Transverse colon (tissue), 4 donors: Measurements from ENCODE around the gene TACC2.

Experiments
- CTCF ChIP-seq, 5 experiments: fragments of 200-600 bp in 3 of 5; fragments of 450-650 bp in 2 of 5; sonication (generic) in 3 of 5; IDR thresholded peaks; 1 replicate in 2 of 5; 2 replicates in 3 of 5; pipeline ENCODE4 v1.5.1; 2016 to 2017; ENCODE audit warnings: antibody characterized with exemption in 5 of 5, inconsistent platforms in 3 of 5, mild to moderate bottlenecking in 2 of 5, moderate library complexity in 1 of 5
- EP300 ChIP-seq: sonication (generic); formaldehyde crosslinking; IDR thresholded peaks from one replicate; pipeline ENCODE4 v1.6.1; 2017; ENCODE audit warnings: antibody characterized with exemption, low read depth
- POLR2A ChIP-seq: fragments of 450-650 bp; IDR thresholded peaks from one replicate; pipeline ENCODE4 v1.6.1; 2016; ENCODE audit warnings: antibody characterized with exemption, mild to moderate bottlenecking, moderate library complexity
- POLR2AphosphoS5 ChIP-seq, 3 donors: sonication (generic); formaldehyde crosslinking; IDR thresholded peaks; one replicate each; pipeline ENCODE4 v1.6.1; 2016; ENCODE audit warnings: antibody characterized with exemption in 3 of 3

DNA sequence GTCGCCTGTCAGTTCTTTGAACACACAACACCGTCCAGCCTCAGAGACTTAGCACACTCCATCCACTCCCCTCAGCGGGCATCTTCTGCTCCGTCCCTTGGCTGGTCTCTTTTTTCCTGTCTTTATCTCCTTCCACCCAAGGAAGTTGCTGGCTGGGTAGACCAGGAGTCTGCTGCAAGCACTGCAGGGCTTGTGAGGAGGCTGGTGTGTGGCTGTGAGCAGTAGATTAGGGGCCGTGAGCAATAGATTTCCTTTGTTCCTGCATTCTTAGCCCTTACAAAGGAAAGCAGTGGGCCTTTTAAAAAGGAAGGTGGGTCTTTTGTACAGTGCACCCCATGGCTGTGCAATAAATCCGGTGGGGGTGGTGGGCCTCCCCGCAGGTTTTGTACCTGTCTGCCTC is 181.8 kb downstream of the TACC2 start:
- TF ChIP-seq EP300 = no peak
- no peak for TF ChIP-seq CTCF (IDR thresholded peaks at IDR 0.05)
- TF ChIP-seq POLR2A = no peak
- TF ChIP-seq POLR2AphosphoS5 (IDR thresholded peaks at IDR 0.05) = no peak
